PC-3 (cell line): ENCODE results near the gene SPIB.

Experiments used
- CTCF ChIP-seq: fragments of 300-600 bp; sonication (generic); conservative IDR thresholded peaks from 2 replicates; pipeline ENCODE4 v1.5.1; 2017; ENCODE audit warnings: antibody characterized with exemption, low read depth, mild to moderate bottlenecking, low read length
- EZH2 ChIP-seq: fragments of 300-600 bp; sonication (generic); IDR thresholded peaks from one replicate; pipeline ENCODE4 v1.6.1; 2017; ENCODE audit warnings: antibody characterized with exemption, mild to moderate bottlenecking, low read length; ENCODE audit not compliant: unreplicated experiment

- TF ChIP-seq EZH2 (no peak), CTCF (no peak)
These were observed 6.8 kb downstream of the SPIB start for GRCh38 chr19:50425581-50425980.
